Activated naive CD4-positive, alpha-beta T cell treated with anti-CD3 and anti-CD28 coated beads, Interleukin-2, amount 50 U/mL, for 72 hours (primary cell): ENCODE measurements around the gene GIMAP8. TPM values are rescaled to one million over a fixed set of nuclear protein-coding genes. Genes with fewer than 3 reads are reported as not detected.

Source experiments
- ATAC-seq, 2 donors: fragments of 150-1000 bp; cut with Tn5 transposase; 2 replicates each; pipeline ENCODE4 v1.10.0; 2021; ENCODE audit warnings: mild to moderate bottlenecking in 2 of 2, moderate library complexity in 2 of 2
- DNase-seq, 2 donors: peaks; one replicate each; pipeline ENCODE4 v3.0.0; 2021 to 2022; ENCODE audit warnings: low spot score in 2 of 2
- H3K27ac Mint-ChIP-seq, 2 donors: one replicate each; pipeline ENCODE4 v1.8.0; 2022; ENCODE audit warnings: mild to moderate bottlenecking in 2 of 2, mixed read lengths in 2 of 2
- H3K36me3 Mint-ChIP-seq, 2 donors: one replicate each; pipeline ENCODE4 v1.8.0; 2022; ENCODE audit warnings: mixed read lengths in 2 of 2
- H3K9me3 Mint-ChIP-seq, 2 donors: one replicate each; pipeline ENCODE4 v1.8.0; 2022; ENCODE audit warnings: mixed read lengths in 2 of 2
- total RNA-seq, 2 donors: library from RNA; stranded (reverse); gene quantifications; one replicate each; pipeline ENCODE4 v1.2.3, GENCODE V29; 2022

GIMAP8 gene
- total RNA-seq: 10 to 100 TPM; 13.5 to 17.7 TPM

DNA sequence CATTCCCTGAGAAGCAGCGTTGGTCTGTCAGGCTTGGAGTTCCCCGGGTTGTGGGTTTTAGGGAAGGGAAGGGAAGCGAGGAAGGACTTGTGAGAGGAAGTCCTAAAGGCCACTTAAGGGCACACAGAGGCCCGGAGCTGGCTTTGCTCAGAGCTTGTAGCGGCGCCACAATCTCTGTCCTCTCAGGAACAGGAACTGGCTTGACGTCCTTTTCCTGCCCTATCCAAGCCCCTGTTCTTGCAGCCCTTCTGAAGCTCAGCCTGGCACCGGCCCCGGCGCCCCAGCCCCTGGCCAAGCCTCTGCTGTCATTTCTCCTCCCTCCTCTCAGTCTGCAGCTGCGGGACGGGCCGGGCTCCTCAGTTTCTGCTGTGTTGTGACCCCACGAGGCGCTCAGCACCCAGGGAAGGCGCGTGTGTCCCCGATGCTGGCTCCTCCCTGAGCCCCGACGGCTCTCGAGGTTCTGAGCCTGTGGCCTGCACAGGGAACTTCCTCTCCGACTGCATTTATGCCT lies at the start of gene GIMAP8:
Gene GIMAP8, plus strand, starts transcription at position 140 of the 511 bp plus-strand sequence. CDS start 16,069 bp downstream, outside the sequence.
- H3K9me3 Mint-ChIP-seq: peaks cover 7 to 10% of the 10 kb centered on the region in 2 donors
- ATAC-seq: peak; percentile 43 to 55
- peak; percentile 60 to 67 for DNase-seq
- peak within 1 kb of the TSS; percentile 95 to 97 for H3K27ac Mint-ChIP-seq
- peaks cover 40 to 45% of the 10 kb centered on the region in 2 donors for H3K36me3 Mint-ChIP-seq

DNA sequence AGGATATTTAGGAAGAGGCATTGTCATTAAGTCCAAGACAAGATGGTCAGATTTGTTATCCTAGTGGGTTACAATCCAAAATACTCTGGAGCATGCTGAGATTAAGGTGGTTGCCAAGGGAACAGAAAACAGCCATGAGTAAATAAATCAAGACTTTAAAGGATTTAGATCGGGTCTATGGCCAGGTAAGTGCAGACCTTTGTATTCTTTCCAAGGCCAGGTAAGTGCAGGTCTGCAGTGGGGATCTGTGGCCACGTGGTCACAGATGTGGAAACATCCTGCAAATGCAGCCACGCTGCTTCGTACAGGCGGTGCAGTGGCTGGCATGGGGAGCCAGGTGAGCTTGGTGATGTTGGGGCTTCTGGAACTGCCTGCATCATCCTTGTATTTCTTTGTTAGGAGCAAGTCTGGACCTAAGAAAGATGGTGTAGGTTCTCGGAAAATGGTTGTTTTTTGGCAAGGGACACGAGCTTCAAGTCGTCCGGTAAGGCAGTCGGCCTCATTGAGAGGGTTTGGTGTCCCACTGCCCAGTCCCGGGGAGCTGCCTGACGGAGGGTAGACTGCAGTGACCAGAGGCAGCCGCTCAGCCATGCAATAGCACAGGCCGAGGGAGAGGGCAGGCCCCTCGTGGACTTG lies 49.5 kb upstream of the GIMAP8 start:
- H3K27ac Mint-ChIP-seq: peak overlapping the region in 1 of 2 donors; percentile 47
- H3K9me3 Mint-ChIP-seq: no peaks in the 10 kb centered on the region
- ATAC-seq (no peak), DNase-seq (peak in 1 of 2 donors; percentile 28)
- H3K36me3 Mint-ChIP-seq: no peaks in the 10 kb centered on the region

DNA sequence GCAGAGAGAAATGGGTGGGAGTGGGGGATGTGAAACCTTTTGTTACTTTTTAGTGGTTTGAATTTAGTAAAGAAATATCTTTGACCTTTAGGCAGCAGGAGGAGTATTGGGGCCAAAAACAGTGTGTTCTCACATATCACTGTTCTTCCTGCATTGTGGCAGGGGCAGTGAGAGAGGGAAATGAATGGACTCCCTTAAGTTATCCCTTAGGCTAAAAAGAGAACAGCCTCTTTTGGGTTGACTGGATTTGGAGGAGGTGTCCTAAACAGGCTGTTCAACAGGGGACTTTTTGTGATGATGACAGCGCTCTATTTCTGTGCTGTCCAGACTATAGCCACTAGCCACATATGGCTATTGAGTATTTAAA lies 49.0 kb upstream of the GIMAP8 start:
- Mint-ChIP-seq H3K9me3 (no peaks in the 10 kb centered on the region), H3K27ac (peak overlapping the region in 1 of 2 donors; percentile 16), H3K36me3 (no peaks in the 10 kb centered on the region)
- DNase-seq: no peak
- ATAC-seq: no peak

DNA sequence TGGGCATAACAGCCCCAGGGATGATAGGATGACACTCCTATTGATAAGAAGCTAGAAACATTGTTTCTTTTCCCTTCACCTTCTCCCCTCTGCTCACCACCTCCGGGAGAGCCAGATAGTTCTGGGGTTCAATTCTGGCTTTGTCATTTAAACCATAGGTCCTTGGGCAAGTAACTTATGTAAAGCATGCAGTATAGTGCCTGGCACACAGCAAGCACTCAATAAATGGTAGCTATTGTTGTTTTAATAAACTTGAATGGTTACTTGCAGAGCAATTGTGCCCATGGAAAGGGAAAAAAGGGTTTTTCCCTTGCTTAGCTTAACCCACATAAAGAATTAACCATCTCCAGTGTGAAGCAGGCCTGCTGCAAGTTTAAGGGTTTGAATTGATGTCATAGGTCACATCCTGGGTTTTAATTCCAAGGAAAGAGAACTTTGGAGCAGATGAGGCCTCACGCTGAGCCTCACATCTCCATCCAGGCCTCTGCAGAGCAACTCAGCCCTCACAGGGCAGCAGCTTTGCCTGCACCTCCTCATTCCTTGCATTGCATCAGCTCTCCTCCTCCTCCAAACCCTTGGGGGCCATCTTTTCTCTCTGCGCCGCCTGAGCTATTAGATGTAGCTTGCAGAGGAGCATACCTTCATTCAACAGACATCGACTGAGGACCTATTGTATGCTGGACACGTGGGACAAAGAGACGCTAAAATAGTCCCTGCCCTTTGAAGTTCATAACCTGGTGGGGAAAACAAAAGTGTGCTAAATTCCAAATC lies 48.4 kb upstream of the GIMAP8 start:
- H3K27ac Mint-ChIP-seq: no peak overlapping the region

DNA sequence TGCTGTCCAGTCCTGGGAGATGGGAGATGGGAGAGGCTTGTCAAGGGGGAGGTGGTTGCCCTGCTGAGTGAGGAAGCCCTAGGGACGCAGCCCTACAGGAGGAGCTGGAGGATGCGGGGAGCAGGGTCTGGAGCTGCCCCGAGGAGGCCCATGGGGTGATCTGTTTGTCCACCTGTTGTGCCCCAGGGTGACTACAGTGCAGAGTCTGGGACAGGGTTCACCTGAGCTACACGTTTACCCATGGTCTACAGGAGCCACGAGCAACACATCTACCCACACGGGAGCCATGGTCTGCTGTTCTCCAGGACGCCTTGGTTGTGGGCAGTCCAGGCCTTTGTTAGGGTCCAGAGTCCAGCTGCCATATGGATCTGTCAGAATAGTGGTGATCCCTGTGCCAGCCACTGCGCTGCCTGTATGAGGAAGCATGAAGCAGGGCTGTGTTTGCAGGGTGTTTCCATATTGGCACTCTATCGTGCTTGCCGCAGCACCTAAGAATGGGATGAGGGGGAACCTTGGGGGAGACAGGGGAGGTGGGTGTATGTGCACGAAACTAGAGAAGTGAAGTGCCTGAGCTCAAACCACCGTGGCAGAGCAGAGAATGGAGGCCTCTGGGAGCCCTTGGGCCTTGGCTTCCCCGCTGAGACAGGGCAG lies 47.6 kb upstream of the GIMAP8 start:
- ATAC-seq: no peak
- no peak for DNase-seq
- Mint-ChIP-seq H3K27ac (no peak overlapping the region), H3K9me3 (no peaks in the 10 kb centered on the region), H3K36me3 (no peaks in the 10 kb centered on the region)

More for the DNA sequence above, 48.4 kb upstream of the GIMAP8 start:
- no peaks in the 10 kb centered on the region for H3K9me3 Mint-ChIP-seq
- no peak for DNase-seq
- no peak for ATAC-seq
- no peaks in the 10 kb centered on the region for H3K36me3 Mint-ChIP-seq

DNA sequence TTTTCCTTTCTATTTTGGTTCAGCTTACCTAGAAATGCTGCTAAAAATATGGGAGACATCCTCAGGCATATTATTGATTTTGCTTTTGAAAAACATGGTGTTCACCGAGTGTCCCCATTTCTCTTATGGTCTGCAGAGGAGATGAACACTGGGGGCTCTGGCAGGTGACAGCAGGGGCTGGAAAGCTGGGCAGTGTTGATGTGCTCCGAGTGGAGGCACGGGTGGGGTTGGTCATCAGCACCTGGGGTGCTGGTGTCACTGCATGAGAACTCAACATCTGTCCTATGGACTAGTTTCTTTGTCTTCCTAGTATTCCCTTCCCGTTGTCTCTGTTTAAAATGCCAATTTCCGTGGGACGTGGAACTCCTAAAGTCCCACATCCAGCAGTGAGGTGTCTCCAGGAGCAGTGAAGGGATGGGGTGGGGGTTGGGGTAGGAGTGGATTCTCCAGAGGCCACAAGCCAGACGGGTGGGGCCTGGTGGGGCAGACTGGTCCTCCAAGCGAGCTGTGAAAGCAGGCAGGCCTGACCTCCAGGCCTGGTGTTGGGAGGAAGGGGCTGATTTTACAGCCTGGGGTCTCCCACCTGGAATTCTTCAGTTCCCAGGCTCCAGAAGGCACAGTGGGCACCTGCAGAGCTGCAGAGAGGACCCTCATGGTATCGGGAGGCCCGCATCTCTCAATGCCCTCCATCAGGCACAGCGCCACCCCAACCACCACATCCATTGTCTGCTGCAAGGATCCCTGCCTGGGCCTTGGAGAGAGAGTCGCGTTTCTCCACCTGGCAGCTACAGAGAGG lies 46.9 kb upstream of the GIMAP8 start:
- H3K36me3 Mint-ChIP-seq: no peaks in the 10 kb centered on the region
- ATAC-seq (no peak), DNase-seq (no peak)
- peak overlapping the region; percentile 45 to 90 for H3K27ac Mint-ChIP-seq
- no peaks in the 10 kb centered on the region for H3K9me3 Mint-ChIP-seq

DNA sequence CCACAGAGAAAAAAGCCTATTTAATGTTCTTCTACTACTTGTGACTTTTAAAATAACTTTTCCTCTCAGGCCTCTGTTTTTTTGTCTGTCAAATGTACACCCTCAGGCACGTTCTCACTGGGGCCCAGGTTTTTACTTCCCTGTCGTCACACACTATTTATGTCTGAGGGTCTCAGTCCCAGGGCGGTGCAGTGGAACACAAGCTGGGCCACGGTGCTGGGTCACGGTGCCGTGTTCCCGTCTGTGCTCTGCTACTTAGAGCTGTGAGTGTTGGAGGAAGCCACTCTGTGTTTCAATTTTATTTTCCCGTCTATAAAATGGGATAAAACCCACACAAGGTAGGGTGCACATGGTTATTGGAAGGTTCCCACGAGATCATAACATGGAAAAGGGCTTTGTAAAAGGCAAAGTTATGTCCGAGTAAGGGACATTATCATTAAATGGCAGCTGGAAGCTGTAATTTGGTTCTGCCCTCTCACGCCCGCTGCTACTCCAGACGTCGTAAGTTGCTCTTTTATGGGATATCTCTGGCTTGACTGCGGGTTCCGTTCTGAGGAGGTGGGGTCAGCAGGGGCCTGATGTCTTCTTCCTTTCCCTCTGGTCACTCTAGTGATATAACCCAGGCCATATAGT lies 46.1 kb upstream of the GIMAP8 start:
- Mint-ChIP-seq H3K9me3 (no peaks in the 10 kb centered on the region), H3K27ac (peak overlapping the region; percentile 45 to 90), H3K36me3 (no peaks in the 10 kb centered on the region)
- no peak for DNase-seq
- ATAC-seq: no peak

DNA sequence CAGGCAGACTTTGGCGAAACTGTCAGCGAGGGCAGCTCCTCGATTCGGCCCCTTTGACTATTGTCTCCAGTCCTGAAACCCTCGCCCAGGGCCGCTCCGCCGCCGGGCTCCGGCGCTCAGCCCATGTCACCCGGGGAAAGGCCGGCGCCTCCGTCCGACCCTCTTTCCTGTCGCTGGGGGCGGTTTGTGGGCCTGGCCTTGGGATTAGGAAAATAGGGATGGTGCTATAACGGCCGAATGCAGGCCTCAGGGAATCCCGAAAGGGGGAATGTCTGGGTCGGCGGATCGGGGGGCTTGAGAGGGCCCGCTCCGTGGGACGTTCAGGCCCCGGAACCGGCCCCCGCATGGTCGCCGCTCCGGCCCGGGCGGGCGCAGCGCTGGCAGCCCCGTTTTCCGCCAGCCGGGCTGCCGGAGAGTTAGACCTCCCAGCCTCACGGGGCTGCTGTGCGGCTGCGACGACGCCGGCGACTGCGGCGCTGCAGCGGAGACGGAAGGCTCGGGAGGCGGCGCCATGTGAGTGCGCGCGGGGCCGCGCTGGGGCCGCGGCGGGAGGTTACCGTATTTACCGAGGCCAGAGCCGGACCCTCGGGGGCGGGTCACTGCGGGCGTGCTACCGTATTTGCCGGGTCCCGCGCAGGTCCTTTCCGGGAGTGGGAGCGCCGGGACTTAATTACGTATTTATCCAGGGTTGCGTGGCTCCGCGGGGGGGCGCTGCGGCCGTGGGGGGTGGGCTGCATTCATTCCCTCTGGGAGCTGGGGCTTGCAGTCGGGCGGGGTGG lies 45.4 kb upstream of the GIMAP8 start:
- DNase-seq (peak; percentile 76 to 79), ATAC-seq (peak; percentile 72 to 78)
- Mint-ChIP-seq H3K36me3 (no peaks in the 10 kb centered on the region), H3K27ac (peak overlapping the region; percentile 45 to 90), H3K9me3 (no peaks in the 10 kb centered on the region)

DNA sequence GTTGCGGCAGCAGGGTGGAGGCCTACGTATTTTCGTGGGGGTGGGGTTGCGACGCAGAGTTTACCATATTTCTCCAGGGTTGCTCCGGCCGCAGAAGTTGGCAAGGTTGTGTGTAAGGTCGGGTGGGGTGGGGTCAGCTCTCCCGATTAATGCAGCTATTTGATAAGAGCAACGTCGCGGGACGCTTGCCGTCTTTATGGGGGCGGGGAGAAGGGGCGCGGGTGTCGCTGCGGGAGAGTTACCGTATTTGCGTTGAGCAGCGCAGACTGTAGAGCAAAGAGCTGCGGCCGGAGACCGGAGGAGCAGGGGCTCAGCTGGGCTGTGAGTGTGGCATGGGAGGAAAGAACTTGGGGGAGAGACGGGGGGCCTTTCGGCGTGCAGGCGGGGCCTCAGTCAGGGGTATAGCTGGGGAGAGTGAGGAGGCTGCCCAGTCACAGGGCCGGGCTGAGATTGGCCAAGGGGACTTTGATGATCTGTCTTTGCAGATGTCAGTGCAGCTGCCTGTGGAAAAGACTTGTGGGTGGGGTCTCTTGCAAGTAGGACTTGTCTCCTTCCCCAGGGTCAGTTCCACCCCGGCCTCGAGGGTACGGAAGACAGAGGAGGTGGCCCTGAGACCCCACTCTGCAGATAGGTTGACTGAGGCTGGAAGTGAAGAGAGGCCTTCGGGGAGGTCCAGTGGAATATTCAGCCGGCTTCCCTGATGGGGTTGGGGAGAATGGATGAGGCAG lies 44.7 kb upstream of the GIMAP8 start:
- Mint-ChIP-seq H3K27ac (peak overlapping the region; percentile 45 to 90), H3K9me3 (no peaks in the 10 kb centered on the region), H3K36me3 (no peaks in the 10 kb centered on the region)
- peak; percentile 34 to 35 for ATAC-seq
- DNase-seq: peak in 1 of 2 donors; percentile 54

DNA sequence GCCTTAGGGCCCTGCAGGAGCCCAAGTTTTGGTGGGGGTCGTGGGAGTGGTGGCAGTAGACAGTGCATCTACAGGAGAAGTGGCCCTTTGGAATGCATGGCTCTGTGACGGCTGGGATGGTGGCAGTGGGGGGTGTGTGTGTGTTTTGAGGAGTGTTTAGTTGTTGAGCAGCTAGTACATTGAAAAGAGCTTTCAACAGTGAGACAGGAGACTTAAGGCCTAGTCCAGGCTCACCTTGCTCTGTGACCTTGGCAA lies 44.2 kb upstream of the GIMAP8 start:
- Mint-ChIP-seq H3K27ac (peak overlapping the region; percentile 45 to 90), H3K9me3 (no peaks in the 10 kb centered on the region), H3K36me3 (no peaks in the 10 kb centered on the region)
- DNase-seq: no peak
- ATAC-seq: no peak

DNA sequence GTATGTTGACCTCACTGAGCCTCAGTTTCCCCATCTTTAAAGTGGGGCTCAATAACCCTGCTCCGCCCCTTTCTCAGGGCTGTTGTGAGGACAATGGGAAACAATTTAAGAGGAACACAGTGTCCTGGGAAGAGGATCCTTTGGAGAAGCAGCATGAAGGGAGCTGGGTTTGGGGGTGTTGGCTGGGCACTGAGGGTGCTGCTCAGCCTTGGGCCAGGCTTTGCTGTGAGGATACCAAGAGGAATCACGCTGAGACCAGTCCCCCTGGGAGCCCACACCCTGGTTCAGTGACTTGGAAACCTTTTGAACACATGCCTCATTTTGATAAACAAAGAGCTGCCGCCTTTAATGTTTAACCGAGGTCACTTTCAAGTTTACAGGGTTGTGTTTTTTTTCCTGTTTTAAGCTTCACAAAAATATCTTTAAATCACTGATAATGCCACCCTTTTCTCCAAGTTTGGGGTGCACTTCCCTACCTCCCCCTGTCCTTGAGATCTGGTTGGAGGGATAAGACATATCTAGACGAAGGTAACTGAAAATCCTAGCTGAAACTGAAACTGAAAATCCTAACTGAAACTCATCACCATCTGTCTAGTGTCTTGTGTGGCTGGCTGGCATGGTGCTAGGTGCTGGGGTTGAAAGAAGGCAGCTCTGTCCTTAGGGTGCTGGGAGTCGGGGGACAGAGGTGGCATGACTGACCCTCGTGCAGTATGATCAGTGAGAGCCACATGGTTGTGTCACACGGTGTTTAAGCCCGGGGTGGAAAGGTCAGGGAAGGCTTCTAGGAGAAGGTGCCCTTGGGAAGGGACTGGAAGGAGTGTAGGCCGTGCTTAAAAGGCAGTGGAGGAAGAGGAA lies 43.6 kb upstream of the GIMAP8 start:
- no peaks in the 10 kb centered on the region for H3K9me3 Mint-ChIP-seq
- no peaks in the 10 kb centered on the region for H3K36me3 Mint-ChIP-seq
- peak overlapping the region; percentile 45 to 90 for H3K27ac Mint-ChIP-seq
- DNase-seq (peak in 1 of 2 donors; percentile 30), ATAC-seq (peak; percentile 71)

DNA sequence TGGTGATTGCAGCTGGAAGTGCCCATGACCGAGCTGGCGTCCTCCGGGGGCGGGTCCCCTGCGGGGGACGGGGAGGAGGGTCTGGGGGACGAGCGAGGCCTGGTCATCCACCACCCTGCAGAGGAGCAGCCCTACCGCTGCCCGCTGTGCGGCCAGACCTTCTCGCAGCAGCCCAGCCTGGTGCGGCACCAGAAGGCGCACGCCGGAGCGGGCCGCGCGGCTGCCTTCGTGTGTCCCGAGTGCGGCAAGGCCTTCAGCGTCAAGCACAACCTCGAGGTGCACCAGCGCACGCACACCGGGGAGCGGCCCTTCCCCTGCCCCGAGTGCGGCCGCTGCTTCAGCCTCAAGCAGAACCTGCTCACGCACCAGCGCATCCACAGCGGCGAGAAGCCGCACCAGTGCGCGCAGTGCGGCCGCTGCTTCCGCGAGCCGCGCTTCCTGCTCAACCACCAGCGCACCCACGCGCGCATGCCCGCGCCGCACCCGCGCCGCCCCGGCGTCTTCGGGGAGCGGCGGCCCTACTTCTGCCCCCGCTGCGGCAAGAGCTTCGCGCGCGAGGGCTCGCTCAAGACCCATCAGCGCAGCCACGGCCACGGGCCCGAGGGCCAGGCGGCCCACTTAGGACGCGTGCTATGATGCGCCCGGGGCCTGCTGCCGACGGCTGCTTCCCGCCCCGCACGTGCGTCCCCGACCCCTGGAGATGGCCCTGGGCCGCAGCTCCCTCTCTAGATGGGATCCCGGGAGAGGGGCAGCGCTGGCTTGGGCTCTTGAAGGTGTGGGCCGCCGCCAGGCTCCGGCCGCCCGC lies 42.6 kb upstream of the GIMAP8 start:
- peak overlapping the region in 1 of 2 donors; percentile 45 for H3K27ac Mint-ChIP-seq
- DNase-seq: no peak
- H3K9me3 Mint-ChIP-seq: no peaks in the 10 kb centered on the region
- no peak for ATAC-seq
- no peaks in the 10 kb centered on the region for H3K36me3 Mint-ChIP-seq

DNA sequence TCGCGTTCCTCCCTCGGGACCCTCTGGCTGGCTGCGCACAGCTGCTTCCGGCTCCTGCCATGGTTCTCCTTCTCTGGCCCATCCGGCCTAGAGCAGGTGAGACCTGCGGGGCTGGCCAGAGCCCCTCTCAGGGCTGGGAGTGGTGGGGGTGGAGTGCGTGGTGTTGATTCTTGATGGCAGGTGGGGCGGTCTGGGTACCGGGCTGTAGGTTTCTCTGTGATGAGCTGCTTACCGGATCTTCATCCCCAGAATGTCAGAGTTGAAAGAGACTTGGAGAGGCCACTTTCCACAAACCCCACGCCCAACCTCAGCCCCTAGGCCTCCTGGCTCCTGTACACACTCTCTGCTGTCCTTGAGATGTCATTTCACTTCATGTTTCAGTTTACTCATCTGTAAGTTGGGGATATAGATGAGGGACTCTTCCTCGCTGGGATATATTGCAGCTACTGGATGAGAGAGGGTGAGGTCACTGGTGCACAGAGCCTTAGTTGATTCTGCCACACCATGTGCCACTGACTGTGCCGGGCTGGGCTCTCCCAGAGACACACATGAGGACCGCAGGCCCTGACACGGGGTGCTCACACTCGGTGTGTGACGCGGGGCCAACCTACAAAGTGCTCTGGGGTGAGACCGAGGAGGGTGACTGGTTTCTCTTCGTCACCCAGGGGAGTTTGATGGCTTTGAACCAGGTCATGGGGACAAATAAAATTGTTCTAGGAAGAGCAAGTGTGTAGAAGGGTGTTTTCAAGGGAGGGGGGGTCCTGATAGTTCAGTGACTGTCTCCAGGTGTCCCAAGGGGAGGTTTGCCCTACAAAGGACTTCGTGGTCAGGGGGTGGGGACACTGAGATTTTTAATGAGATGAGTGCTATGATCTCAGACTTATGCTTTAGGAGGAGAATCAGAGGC lies 41.8 kb upstream of the GIMAP8 start:
- Mint-ChIP-seq H3K27ac (peak overlapping the region; percentile 3 to 12), H3K36me3 (no peaks in the 10 kb centered on the region), H3K9me3 (no peaks in the 10 kb centered on the region)
- ATAC-seq (no peak), DNase-seq (no peak)
